GM12892 (cell line): ENCODE measurements around the gene MAP10.

Experiments
- POLR2A ChIP-seq: IDR thresholded peaks from 2 replicates; pipeline ENCODE4 v1.6.1; 2011; ENCODE audit warnings: low read depth, low read length, control low read depth
- POLR2AphosphoS5 ChIP-seq: IDR thresholded peaks from 2 replicates; pipeline ENCODE4 v1.6.1; 2011; ENCODE audit warnings: low read depth, low read length, control low read depth
- TAF1 ChIP-seq: IDR thresholded peaks from 2 replicates; pipeline ENCODE4 v1.6.1; 2011; ENCODE audit warnings: low read depth, mild to moderate bottlenecking, control low read depth, low read length, borderline replicate concordance

GRCh38 chr1:232826318-232826717 is 21.1 kb downstream of the MAP10 start:
- TF ChIP-seq POLR2A (no peak), POLR2AphosphoS5 (no peak), TAF1 (no peak)
